K562 (cell line): ENCODE measurements around the gene RACGAP1. TPM values are rescaled to one million over a fixed set of nuclear protein-coding genes. Genes with fewer than 3 reads are reported as not detected.
A peak's percentile ranks its signal among the peaks of the same experiment; 100 is the strongest.

ENCODE experiments used
- AFF1 ChIP-seq, 2 experiments: fragments of 450-650 bp; IDR thresholded peaks; 2 replicates each; pipeline ENCODE4 v1.6.1; 2018; ENCODE audit warnings: mild to moderate bottlenecking in 2 of 2, low read depth in 1 of 2; ENCODE audit not compliant: partially characterized antibody in 2 of 2
- BRCA1 ChIP-seq, 2 experiments: fragments of 450-650 bp in 1 of 2; sonication (generic) in 1 of 2; formaldehyde crosslinking in 1 of 2; IDR thresholded peaks; 2 replicates each; pipeline versions ENCODE4 v1.5.0 to v1.6.1; 2017 to 2020; ENCODE audit warnings: mild to moderate bottlenecking in 1 of 2, missing genetic modification reagents in 1 of 2
- BRD9 ChIP-seq: fragments of 450-650 bp; IDR thresholded peaks from 2 replicates; pipeline ENCODE4 v1.6.1; 2018; ENCODE audit warnings: low read depth; ENCODE audit not compliant: partially characterized antibody
- DPF2 ChIP-seq: fragments of 450-650 bp; IDR thresholded peaks from 2 replicates; pipeline ENCODE4 v1.6.1; 2016
- EHMT2 ChIP-seq: fragments of 450-650 bp; IDR thresholded peaks from 2 replicates; pipeline ENCODE4 v1.6.1; 2018; ENCODE audit warnings: antibody characterized with exemption
- ESRRA ChIP-seq: fragments of 450-650 bp; IDR thresholded peaks from 2 replicates; pipeline ENCODE4 v1.6.1; 2014; ENCODE audit warnings: low read depth, mild to moderate bottlenecking, moderate library complexity, borderline replicate concordance
- KDM5B ChIP-seq: fragments of 200-600 bp; sonication (generic); IDR thresholded peaks from 2 replicates; pipeline ENCODE4 v1.6.1; 2012; ENCODE audit warnings: low read depth, mild to moderate bottlenecking, moderate library complexity, low read length, control low read depth, inconsistent platforms; ENCODE audit not compliant: insufficient replicate concordance
- KLF16 ChIP-seq: IDR thresholded peaks from 2 replicates; pipeline ENCODE4 v1.6.1; 2016; ENCODE audit warnings: antibody characterized with exemption
- MAZ ChIP-seq, 2 experiments: fragments of 450-650 bp in 1 of 2; sonication (generic) in 1 of 2; formaldehyde crosslinking; IDR thresholded peaks in 1 of 2; conservative IDR thresholded peaks in 1 of 2; 2 replicates each; pipeline versions ENCODE4 v1.4.0 to v1.5.0; 2020; ENCODE audit warnings: mild to moderate bottlenecking in 1 of 2, missing genetic modification reagents in 1 of 2
- MTF1 ChIP-seq: fragments of 250-450 bp; sonication (Bioruptor Pico); IDR thresholded peaks from 2 replicates; pipeline ENCODE4 v1.9.0; 2021; ENCODE audit warnings: moderate library complexity, mild to moderate bottlenecking, inconsistent platforms, borderline replicate concordance
- NCOA1 ChIP-seq: fragments of 450-650 bp; IDR thresholded peaks from 2 replicates; pipeline ENCODE4 v1.6.1; 2016; ENCODE audit warnings: low read depth
- NUFIP1 ChIP-seq: fragments of 450-650 bp; IDR thresholded peaks from 2 replicates; pipeline ENCODE4 v1.6.1; 2018; ENCODE audit not compliant: partially characterized antibody
- RAD21 ChIP-seq, 2 experiments: fragments of 250-450 bp in 1 of 2; fragments of 450-650 bp in 1 of 2; sonication (Bioruptor Pico) in 1 of 2; formaldehyde crosslinking in 1 of 2; IDR thresholded peaks in 1 of 2; conservative IDR thresholded peaks in 1 of 2; 2 replicates each; pipeline versions ENCODE4 v1.4.0 to v1.8.0; 2020 to 2022; ENCODE audit warnings: mild to moderate bottlenecking in 2 of 2, moderate library complexity in 1 of 2
- SFPQ ChIP-seq: fragments of 200-400 bp; formaldehyde crosslinking; IDR thresholded peaks from 2 replicates; pipeline ENCODE4 v1.6.1; 2017; ENCODE audit warnings: mild to moderate bottlenecking, low read depth, low read length, moderate library complexity
- SMARCA4 ChIP-seq: fragments of 450-650 bp; IDR thresholded peaks from 2 replicates; pipeline ENCODE4 v1.6.1; 2016
- TBP ChIP-seq: optimal IDR thresholded peaks from 2 replicates; pipeline ENCODE3; 2011; ENCODE audit warnings: low read depth, low read length, improper control_type of control experiment
- ZNF175 ChIP-seq: fragments of 200-800 bp; sonication (Bioruptor generic); IDR thresholded peaks from 2 replicates; pipeline ENCODE4 v1.6.1; 2016; ENCODE audit warnings: low read depth, mild to moderate bottlenecking, missing genetic modification characterization, missing compliant biosample characterization
- ZNF77 ChIP-seq: fragments of 250-450 bp; sonication (Bioruptor Pico); IDR thresholded peaks from 2 replicates; pipeline ENCODE4 v1.5.0; 2020
- ZNF830 ChIP-seq: fragments of 250-450 bp; sonication (Bioruptor Pico); IDR thresholded peaks from 2 replicates; pipeline ENCODE4 v1.5.0; 2021; ENCODE audit warnings: mild to moderate bottlenecking
- polyA plus RNA-seq, 8 experiments: library from polyadenylated mRNA; depleted of rRNA in 4 of 8; stranded (reverse) in 5 of 8; unstranded in 3 of 8; fragments of >200 nt; fragmentation: Nextera tagmentation in 2 of 8; fragmentation: Illumina TruSeq in 1 of 8; extraction: Ambion mirVana in 2 of 8; extraction: Trizol in 1 of 8; gene quantifications; 2 replicates each; pipeline versions ENCODE4 v1.2.1 to v1.2.3, GENCODE V29; 2011 to 2014; ENCODE audit warnings: inconsistent platforms in 1 of 8, missing spikeins in 1 of 8
- total RNA-seq, 7 experiments: library from RNA; depleted of rRNA in 6 of 7; stranded (reverse); fragments of >200 nt in 6 of 7; fragmentation: Illumina TruSeq in 2 of 7; extraction: Trizol in 2 of 7; gene quantifications; 2 replicates each; pipeline versions ENCODE4 v1.2.1 to v1.2.3, GENCODE V29; 2011 to 2021; ENCODE audit warnings: low replicate concordance in 1 of 7
- TF ChIP-seq, protein P1 (sequence below): fragments of 450-650 bp; IDR thresholded peaks from 2 replicates; pipeline ENCODE4 v1.6.1; 2014; ENCODE audit warnings: low read depth, mild to moderate bottlenecking, moderate library complexity, borderline replicate concordance

RACGAP1 gene
- total and polyA plus RNA-seq, 9 of the 15 experiments (the other 6 are each of a cell fraction or from before 2014, with no cell fraction given), result 56.4 to 92.9 (median 71.8) TPM

- TF ChIP-seq, protein P1, sequence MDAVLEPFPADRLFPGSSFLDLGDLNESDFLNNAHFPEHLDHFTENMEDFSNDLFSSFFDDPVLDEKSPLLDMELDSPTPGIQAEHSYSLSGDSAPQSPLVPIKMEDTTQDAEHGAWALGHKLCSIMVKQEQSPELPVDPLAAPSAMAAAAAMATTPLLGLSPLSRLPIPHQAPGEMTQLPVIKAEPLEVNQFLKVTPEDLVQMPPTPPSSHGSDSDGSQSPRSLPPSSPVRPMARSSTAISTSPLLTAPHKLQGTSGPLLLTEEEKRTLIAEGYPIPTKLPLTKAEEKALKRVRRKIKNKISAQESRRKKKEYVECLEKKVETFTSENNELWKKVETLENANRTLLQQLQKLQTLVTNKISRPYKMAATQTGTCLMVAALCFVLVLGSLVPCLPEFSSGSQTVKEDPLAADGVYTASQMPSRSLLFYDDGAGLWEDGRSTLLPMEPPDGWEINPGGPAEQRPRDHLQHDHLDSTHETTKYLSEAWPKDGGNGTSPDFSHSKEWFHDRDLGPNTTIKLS, result 0 out of 2 replicates have a peak, but pooled peaks have one; percentile 40
- TF ChIP-seq KLF16 (0 out of 2 replicates have a peak, but pooled peaks have one; percentile 40), EHMT2 (peak; percentile 72; the same call in 1 of the 2 replicates), NCOA1 (peak; percentile 55), ZNF77 (no peak), DPF2 (peak; percentile 73; the same call in 1 of the 2 replicates), SFPQ (no peak), SMARCA4 (peak; percentile 70), ESRRA (peak; percentile 96), MTF1 (CRISPR knock-in tag) (no peak), AFF1 (IDR thresholded peaks at IDR 0.05; ENCODE audit: low read depth in 1 of 2, partially characterized antibody in 2 of 2) (peak; percentile 53 to 59), ZNF830 (CRISPR knock-in tag) (no peak), ZNF175 (no peak), TBP (peak; percentile 27), NUFIP1 (no peak), RAD21 (CRISPR knock-in tag; conservative IDR thresholded peaks at IDR 0.05 in 1 of 2, IDR thresholded peaks at IDR 0.05 in 1 of 2) (peak; percentile 42 to 61), BRCA1 (IDR thresholded peaks at IDR 0.05) (no peak), BRCA1 (CRISPR knock-in tag; IDR thresholded peaks at IDR 0.05) (no peak), MAZ (CRISPR knock-in tag; conservative IDR thresholded peaks at IDR 0.05 in 1 of 2, IDR thresholded peaks at IDR 0.05 in 1 of 2) (peak; percentile 35 to 48; a peak in 1 of 4 replicates), KDM5B (no peak), BRD9 (peak; percentile 75)
Observed at GRCh38 chr12:49945394-49946080, 79.8 kb downstream of the RACGAP1 start (continued).
